Progenitor cell of endocrine pancreas (in vitro differentiated cells): ENCODE measurements around the gene CCDC178. TPM values are rescaled to one million over a fixed set of nuclear protein-coding genes. Genes with fewer than 3 reads are reported as not detected.
A peak's percentile ranks its signal among the peaks of the same experiment; 100 is the strongest.

ENCODE experiments used
- DNase-seq: peaks from one replicate; pipeline ENCODE4 v3.0.0; 2021; ENCODE audit warnings: low spot score; ENCODE audit not compliant: unreplicated experiment
- H3K27ac Mint-ChIP-seq: 2 replicates; pipeline ENCODE4 v1.8.0; 2021; ENCODE audit warnings: mild to moderate bottlenecking, moderate library complexity, mixed read lengths
- H3K27me3 Mint-ChIP-seq: 2 replicates; pipeline ENCODE4 v1.8.0; 2021; ENCODE audit warnings: mixed read lengths
- H3K36me3 Mint-ChIP-seq: 2 replicates; pipeline ENCODE4 v1.8.0; 2022; ENCODE audit warnings: mixed read lengths; ENCODE audit not compliant: insufficient read depth
- H3K4me1 Mint-ChIP-seq: 2 replicates; pipeline ENCODE4 v1.8.0; 2021; ENCODE audit warnings: low read depth, mixed read lengths
- H3K4me3 Mint-ChIP-seq: 2 replicates; pipeline ENCODE4 v1.8.0; 2021; ENCODE audit warnings: low read depth, mild to moderate bottlenecking, moderate library complexity, mixed read lengths
- H3K9me3 Mint-ChIP-seq: 2 replicates; pipeline ENCODE4 v1.8.0; 2021; ENCODE audit warnings: low read depth, mixed read lengths
- CTCF ChIP-seq: fragments of 200-600 bp; sonication (generic); IDR thresholded peaks from one replicate; pipeline ENCODE4 v1.5.0; 2021; ENCODE audit warnings: antibody characterized with exemption, mild to moderate bottlenecking; ENCODE audit not compliant: unreplicated experiment
- total RNA-seq: library from RNA; stranded (reverse); gene quantifications from 2 replicates; pipeline ENCODE4 v1.2.1, GENCODE V29; 2021

The CCDC178 gene
- total RNA-seq, 1 donor from 2014 or later = not detected

GRCh38 chr18:32919799-32920198 lies 520.7 kb downstream of the CCDC178 start:
- H3K36me3 Mint-ChIP-seq = no peaks in the 10 kb centered on the region
- DNase-seq = peak; percentile 11
- peaks cover 3% of the 10 kb centered on the region for H3K27me3 Mint-ChIP-seq
- peak; percentile 65 for TF ChIP-seq CTCF
- H3K27ac Mint-ChIP-seq = no peak overlapping the region
- H3K9me3 Mint-ChIP-seq = no peaks in the 10 kb centered on the region
- H3K4me1 Mint-ChIP-seq = peaks cover 21% of the 10 kb centered on the region
- no peak overlapping the region for H3K4me3 Mint-ChIP-seq

- DNase-seq = no peak
- no peaks in the 10 kb centered on the region for H3K9me3 Mint-ChIP-seq
- TF ChIP-seq CTCF = no peak
- no peak overlapping the region for H3K27ac Mint-ChIP-seq
- peaks cover 7% of the 10 kb centered on the region for H3K27me3 Mint-ChIP-seq
- H3K4me1 Mint-ChIP-seq = peaks cover 21% of the 10 kb centered on the region
- H3K36me3 Mint-ChIP-seq = no peaks in the 10 kb centered on the region
- H3K4me3 Mint-ChIP-seq = no peak overlapping the region
Measured at GRCh38 chr18:32918692-32919250, 521.8 kb downstream of the CCDC178 start.

- DNase-seq = no peak
- Mint-ChIP-seq H3K36me3 (no peaks in the 10 kb centered on the region), H3K9me3 (no peaks in the 10 kb centered on the region), H3K4me3 (no peak overlapping the region), H3K4me1 (peaks cover 21% of the 10 kb centered on the region), H3K27ac (no peak overlapping the region), H3K27me3 (peaks cover 18% of the 10 kb centered on the region)
- no peak for TF ChIP-seq CTCF
Measured at GRCh38 chr18:32915516-32915915, 525.0 kb downstream of the CCDC178 start.

- TF ChIP-seq CTCF = no peak
- H3K36me3 Mint-ChIP-seq = no peaks in the 10 kb centered on the region
- peaks cover 18% of the 10 kb centered on the region for H3K27me3 Mint-ChIP-seq
- no peak overlapping the region for H3K4me3 Mint-ChIP-seq
- peaks cover 1% of the 10 kb centered on the region for H3K4me1 Mint-ChIP-seq
- H3K9me3 Mint-ChIP-seq = no peaks in the 10 kb centered on the region
- no peak overlapping the region for H3K27ac Mint-ChIP-seq
- DNase-seq = no peak
Measured at GRCh38 chr18:32911660-32912284, 528.7 kb downstream of the CCDC178 start.

- Mint-ChIP-seq H3K9me3 (peaks cover 3% of the 10 kb centered on the region), H3K4me3 (no peak overlapping the region), H3K4me1 (no peaks in the 10 kb centered on the region), H3K36me3 (peaks cover 1% of the 10 kb centered on the region), H3K27ac (no peak overlapping the region), H3K27me3 (peaks cover 21% of the 10 kb centered on the region)
- no peak for DNase-seq
- no peak for TF ChIP-seq CTCF
Measured at GRCh38 chr18:32910694-32911296, 529.7 kb downstream of the CCDC178 start.
